Suppressor macrophage (primary cell): ENCODE data around the gene MSI2.

ENCODE experiments used
- DNase-seq, 4 experiments: peaks; one replicate each; pipeline ENCODE4 v3.0.0-alpha.2; 2020 to 2022

Gene MSI2

GRCh38 chr17:57625511-57625910 lies 369.2 kb downstream of the MSI2 start:
- no peak for DNase-seq

- no peak for DNase-seq
These were observed 369.6 kb downstream of the MSI2 start for GRCh38 chr17:57625957-57626356.

DNA sequence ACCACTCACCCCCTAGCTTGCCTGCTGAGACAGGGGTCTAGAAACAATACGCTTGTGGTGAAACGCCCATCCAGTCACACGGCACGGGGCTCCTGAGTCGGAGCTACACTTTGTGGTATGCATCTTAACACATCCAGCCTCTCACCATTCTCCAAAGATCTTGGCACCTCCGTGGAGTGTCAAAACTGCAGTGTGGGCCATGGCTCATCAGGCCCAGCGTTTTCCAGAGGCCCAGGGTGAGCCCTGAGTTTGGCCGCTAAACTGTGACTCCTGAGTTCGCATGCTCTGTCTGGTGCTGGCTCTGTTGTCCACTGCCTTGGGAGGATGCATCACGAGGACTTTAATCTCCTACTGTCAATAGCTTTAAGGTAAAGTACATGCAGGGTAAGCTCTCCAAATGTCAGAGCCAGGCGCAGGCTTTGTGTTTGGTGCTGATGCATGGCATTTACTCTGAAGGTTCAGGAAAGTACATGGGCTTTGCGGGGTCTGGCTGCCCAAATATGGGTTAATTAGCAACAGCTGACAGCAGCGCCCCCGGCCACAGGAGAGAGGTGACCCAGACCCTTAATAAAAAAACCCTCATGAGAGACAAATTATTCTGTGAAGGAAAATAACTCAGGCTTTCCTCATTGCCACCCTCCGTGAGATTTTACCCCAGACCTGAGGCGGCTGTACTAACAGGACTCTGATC lies 370.3 kb downstream of the MSI2 start:
- no peak for DNase-seq

DNA sequence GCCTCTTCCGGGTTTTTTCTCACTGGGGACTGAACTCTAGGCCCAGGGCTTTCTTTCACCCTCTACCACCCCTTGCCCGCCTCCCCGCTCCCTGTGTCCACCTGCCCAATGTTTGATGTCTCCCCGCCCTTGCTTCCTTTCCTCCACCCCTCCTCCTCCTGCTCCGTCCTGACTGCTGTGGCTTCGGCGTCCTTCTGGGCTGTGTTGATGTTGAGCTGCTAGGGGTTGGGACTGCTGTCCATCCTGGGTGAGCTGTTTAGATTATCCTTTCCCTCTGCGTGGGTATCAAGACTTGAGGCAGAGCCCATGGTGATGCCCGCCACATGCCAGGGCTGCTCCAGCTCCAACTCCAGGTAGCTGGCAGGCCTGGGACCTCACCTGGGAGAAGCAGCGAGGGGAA lies 371.3 kb downstream of the MSI2 start:
- DNase-seq: no peak

DNA sequence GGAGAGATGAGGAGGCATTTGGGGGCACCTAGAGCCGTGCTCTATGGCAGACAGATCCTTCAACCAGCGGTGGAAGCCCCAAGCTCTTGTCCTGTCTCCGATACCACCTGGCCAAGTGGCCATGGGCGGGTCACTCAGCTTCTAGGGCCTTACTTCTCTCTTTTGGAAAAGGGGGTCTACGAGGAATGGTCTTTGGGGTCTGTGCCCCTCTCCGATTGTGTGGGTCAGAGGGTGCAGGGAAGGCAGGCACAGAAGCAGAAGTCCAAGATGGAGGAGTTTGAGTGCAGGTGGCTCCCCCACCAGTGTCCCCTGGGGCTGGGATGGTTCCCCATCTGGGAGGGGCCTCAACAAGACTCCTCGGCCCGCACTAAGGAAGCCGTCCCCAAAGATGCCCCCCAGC lies 372.1 kb downstream of the MSI2 start:
- DNase-seq: no peak

DNA sequence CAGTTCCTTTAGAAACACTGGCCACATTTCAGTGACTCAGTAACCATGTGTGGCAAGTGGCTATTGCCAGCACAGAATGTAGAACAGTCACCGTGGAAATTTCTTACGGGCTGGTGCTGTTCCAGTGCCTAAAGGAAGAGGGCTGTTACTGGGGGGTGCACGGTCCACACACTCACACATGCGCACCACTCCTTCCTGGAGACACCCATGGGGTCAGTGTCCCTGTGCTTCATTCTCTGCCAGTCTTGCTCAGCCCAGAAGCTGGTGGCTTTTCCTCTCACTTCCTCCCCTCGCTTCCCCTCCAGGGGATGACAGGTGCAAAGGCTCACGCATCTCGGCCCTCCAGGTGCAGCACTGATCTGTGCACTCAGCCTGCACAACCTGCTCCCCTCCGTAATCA lies 373.1 kb downstream of the MSI2 start:
- peak; percentile 76 to 92 (median 86) for DNase-seq

GRCh38 chr17:57629886-57630285 lies 373.6 kb downstream of the MSI2 start:
- DNase-seq: no peak

GRCh38 chr17:57630736-57631135 lies 374.4 kb downstream of the MSI2 start:
- no peak for DNase-seq

DNA sequence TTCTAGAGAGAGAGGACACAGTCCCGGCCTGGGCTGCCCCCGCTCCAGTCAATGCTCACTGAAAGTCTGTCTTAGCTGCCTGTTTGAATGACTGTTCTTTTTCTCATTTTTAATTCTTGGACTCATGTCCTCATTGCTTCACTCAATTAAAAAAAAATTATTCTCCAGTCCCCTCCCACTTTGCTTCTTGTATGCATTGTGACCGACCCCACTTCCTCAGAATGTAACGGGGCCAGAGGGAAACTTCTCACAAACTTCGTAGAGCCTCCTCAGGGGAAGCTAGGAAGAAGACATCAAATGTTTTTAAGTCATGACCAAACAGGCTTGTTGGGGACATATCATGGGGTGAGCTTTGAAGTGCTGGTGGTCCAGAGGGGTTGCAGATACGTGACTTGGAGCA lies 375.5 kb downstream of the MSI2 start:
- peak; percentile 63 to 87 (median 72) for DNase-seq

GRCh38 chr17:57632294-57632693 lies 376.0 kb downstream of the MSI2 start:
- no peak for DNase-seq

DNA sequence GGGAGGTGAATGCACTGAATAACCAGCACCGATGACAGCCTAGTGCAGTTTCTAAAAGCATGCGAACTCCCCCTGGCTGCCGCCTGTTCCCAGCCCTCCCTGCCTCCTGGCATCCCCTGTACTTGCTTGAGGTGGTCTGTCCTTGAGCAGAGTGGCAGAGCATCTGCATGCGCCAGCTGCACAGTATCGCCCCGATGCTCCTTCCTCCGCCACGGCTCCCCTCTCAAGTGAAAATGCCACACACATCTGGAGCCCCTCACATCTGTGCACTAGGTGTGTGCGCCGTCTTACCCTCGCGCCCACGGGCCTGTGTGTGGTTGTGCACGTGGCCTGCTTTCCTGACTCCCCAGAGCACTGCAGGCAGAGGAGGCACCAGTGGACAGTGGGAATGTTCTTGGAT lies 376.9 kb downstream of the MSI2 start:
- no peak for DNase-seq

- peak; percentile 73 to 92 (median 83) for DNase-seq
These were observed 378.6 kb downstream of the MSI2 start for GRCh38 chr17:57634713-57635465.

GRCh38 chr17:57636274-57636673 lies 380.0 kb downstream of the MSI2 start:
- DNase-seq: no peak

GRCh38 chr17:57636985-57637665 lies 380.8 kb downstream of the MSI2 start:
- DNase-seq: no peak

DNA sequence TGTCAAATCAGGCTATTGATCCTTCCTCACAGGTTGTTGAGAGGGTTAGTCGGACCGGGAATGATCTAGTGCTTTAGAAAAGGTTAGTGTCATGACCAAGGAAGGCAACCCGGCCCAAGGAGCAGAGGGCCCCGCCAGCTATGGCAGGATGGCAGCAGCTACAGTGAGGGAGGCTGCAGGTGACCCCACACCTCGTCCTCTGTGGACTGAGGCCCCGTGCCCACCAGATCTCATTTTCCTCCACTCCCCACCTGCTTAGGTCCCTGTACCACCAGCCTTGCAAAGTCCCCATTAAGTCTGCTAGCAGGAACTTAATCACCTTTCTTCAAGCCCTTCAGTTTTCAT lies 381.3 kb downstream of the MSI2 start:
- no peak for DNase-seq

- no peak for DNase-seq
These were observed 382.0 kb downstream of the MSI2 start for GRCh38 chr17:57638284-57638683.

DNA sequence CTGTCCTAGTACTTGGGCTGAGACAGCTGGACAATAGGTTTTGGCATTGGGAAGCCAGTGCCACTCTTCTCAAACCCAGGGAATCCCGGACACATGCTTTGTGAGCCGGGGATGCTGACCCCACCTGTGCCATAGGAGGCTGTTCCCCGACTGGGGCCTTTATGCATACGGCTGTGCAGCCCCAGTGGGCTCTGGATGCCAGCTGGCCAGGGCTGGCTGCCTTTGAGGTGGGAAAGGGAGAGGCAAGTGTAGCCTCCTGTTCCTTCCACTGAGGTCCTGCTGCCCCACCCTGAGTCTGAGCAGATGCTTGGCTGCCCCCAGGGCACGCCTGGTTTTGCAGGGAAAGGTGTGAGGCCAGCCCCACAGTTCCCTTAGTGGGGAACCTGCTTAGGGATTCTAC lies 383.1 kb downstream of the MSI2 start:
- DNase-seq: no peak

DNA sequence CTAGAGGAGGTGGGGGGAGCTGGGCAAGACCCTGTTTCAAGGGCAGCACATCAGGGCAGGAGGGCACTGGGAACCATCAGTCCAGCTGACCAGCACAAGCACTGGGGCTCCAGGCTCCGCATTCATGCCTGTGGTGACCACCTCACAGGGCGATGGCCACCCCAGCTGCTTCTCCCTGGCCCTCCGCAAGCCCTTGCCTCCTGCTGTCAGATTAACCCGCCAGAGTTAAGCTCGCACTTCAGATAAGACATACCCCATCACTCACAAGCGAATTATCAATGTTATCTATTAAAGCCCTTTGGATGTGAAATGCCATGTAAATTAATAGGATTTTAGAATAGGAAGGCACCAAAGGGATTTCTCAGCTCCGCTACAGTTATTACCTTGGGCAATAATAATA lies 383.8 kb downstream of the MSI2 start:
- no peak for DNase-seq

- no peak for DNase-seq
These were observed 385.4 kb downstream of the MSI2 start for GRCh38 chr17:57641761-57642160.

- no peak for DNase-seq
These were observed 386.7 kb downstream of the MSI2 start for GRCh38 chr17:57643062-57643461.

- no peak for DNase-seq
These were observed 388.0 kb downstream of the MSI2 start for GRCh38 chr17:57644326-57644725.

DNA sequence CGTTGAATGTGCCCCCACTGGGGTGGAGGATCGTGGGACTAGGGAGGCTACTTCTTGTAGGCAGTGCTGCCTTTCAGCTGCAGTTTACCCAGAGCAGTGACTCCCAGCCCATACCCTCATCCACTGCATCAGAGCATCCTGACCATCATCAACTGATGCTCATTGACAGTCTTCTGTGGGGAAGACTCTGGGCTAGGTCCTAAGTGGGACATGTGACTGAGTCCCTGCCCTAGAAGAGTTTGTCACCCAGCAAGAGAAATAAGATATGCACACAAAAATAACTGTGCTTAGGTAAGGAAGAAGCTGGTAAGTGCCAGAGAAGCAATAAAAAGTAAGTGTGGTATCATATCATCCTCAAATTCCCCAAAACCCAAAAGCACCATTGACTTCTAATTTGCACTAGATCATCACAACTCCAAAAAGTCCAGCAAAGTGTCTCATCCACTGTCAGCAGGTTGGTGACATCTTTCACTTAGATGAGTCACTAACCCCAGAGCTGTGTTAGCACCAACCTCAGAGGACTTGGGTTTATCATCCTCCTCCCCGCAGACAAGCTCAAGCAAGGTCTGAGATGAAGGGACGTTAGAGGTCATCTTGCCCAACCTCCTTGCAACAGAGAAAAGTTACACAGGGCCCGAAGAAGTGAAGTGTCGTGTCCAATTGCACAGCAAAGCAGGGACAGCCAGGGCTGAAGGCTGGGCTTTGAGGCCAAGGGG lies 389.8 kb downstream of the MSI2 start:
- peak; percentile 56 to 84 (median 66) for DNase-seq

DNA sequence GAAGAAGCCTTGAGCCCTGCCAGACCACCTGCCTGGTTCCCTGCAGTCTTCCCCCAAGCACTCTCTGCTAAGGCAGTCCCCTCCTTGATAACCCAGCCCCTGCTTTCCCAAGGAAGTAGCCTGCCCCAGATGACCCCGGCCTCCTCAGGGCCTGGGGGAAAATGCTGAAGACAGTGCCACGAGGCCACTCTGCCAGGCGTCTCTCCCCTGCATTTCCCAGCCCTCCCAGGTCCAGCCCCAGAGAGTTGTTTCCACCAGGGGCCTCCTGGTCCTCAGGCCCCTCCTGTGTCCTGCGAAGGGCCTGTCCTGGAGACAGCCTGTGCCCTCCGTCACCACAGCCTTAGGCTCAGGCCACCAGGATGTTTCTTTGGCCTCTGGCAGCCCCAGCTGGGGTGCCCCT lies 392.4 kb downstream of the MSI2 start:
- DNase-seq: no peak
